ENCODE measurements around the gene SETD7.
A peak's percentile ranks its signal among the peaks of the same experiment; 100 is the strongest.

Gene SETD7

DNA sequence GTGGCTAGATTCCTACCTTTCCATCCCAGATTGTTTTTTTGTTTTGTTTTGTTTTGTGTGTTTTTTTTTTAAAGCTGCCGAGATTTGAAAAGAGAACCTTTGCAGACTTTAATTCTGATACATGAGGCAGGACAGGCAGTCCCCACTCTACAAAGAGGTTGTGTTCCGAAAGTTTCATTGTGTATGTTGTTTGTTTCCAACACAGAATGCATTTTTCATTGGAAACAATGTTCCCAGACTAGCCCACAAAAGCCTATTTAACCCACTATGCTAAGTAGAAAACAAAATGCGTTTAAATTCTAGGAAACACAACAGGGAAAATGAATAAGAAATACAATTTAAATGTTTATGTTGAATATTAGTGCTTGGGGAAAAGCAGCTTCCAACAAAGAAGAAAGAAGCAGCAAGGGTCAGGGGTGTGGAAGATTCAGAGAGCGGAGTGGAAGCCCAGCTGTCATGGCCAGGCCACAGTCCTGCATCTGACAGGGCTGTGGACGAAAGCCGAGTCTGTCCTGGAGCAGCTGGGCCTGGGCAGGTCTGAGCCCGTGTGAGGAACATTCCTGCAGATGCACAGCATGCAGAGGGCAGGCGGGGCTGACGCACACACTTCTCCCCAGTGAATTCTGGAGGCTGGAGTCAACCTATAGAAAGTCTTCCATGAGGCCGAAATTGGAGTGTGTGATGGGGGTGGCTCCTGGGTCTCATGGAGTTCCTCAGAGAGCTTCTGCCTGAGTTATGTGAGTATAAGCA lies 12.4 kb upstream of the SETD7 start:
- no peak for DNase-seq

DNA sequence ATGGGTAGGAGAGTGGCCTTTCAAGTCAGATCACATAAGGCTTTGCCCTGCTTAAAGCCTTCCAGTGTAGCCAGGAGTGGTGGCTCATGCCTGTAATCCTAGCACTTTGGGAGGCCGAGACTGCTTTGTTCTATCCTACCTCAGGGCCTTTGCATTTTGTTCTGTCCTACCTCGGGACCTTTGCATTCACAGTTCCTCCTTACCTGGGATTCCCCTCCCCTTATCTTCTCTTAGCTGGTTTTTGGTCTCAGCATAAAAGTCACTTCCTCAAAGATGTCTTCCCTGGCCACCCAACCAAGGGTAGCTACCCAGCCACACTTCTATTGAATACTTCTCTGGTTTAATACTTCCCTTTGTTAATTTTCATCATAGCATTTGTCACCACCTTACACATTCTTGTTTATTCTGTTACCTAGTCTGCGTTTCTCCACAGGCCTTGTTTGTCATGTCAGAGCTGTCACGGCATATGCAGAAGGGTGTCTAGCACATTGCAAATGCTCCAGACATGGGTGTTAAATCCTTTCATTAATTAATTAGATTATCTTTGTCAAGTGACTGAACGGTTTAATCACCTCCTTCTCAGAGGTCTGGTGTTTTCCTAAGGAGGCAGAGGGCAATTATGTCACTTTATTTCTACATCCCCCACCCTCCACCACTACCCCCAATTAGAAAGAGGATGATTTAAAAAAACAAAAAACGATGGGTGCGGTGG lies 11.3 kb upstream of the SETD7 start:
- no peak for DNase-seq

DNA sequence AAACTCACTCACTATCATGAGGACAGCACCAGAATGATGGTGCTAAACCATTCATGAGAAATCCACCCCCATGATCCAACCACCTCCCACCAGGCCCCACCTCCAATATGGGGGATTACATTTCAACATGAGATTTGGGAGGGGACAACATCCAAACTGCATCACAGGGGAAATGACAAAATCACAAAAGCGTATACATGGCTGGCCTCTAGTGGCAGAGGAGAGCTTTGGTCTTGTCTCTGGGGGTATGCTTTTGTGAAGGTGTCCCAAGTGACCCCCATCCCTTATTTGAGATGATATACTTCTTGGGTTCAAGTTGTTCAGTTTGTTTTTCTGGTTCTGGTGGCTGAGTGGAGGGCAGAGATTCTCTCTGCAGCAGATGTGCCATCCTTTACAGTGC lies 8.5 kb upstream of the SETD7 start:
- no peak for DNase-seq

DNA sequence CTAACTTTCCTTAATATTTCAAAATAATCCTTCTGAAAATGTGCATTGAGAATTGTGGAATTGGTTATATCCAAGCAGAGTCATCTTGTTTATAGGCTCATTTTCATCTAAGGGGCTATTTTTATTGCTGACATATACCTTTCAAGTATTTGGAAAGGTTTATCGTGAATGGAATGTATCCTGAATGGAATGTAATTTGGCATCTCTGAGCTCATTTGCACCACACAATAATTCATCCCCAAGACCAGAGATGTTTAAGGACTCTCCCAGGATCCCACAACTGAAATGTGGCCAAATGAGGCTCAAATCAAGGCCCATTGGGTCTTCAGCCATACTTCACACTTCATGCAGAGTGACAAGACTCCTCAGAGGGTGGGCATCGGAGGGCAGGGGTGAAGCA lies 7.5 kb upstream of the SETD7 start:
- DNase-seq: peak; percentile 46

DNA sequence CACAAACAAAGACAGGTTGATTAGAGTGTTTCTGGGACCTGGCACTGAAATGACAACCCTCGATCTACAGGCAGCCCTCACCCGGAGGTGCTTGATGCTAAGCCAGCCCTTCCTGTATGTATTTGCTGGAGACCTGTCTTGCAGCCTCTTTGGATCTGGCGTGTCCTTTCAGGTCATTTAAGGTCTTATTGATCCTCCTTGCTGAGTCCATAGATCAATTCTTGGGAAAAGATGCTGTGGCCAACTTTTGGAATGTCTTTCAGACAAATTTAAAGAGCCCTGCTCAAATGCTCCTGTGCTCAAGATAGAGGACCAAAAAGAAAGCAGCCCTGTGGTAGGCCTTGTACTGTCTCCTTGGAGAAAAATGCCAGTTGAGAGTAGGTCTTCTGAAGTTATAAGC lies 6.8 kb upstream of the SETD7 start:
- no peak for DNase-seq

DNA sequence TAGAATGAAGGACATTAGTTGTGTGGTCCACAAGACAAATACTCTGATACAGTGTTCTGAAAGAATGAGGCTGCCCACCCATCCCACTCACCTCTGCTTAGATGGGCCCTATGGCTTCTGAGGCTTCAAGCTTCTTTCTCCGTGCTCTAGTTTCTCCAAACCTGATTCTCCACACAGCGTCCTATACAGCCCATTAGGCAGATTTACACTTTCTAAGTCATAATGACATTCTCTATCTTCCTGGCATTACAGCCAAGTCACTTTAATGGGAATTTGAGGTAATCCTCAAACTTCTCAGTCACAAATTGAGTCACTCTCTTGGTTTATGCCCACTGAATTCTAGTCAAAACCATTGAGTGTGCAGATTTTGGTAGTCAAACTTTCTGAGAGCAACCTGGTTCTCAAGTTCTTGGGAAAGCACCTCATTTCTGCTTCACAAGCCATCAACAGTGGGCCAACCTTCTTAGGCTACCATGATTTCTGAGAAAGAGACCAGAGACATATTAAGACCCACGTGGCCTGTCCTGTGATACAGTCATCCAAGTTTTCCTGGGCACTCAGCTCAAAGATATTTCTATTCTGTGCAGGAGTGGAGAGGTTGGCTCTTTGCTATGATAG lies 6.2 kb upstream of the SETD7 start:
- DNase-seq: no peak

DNA sequence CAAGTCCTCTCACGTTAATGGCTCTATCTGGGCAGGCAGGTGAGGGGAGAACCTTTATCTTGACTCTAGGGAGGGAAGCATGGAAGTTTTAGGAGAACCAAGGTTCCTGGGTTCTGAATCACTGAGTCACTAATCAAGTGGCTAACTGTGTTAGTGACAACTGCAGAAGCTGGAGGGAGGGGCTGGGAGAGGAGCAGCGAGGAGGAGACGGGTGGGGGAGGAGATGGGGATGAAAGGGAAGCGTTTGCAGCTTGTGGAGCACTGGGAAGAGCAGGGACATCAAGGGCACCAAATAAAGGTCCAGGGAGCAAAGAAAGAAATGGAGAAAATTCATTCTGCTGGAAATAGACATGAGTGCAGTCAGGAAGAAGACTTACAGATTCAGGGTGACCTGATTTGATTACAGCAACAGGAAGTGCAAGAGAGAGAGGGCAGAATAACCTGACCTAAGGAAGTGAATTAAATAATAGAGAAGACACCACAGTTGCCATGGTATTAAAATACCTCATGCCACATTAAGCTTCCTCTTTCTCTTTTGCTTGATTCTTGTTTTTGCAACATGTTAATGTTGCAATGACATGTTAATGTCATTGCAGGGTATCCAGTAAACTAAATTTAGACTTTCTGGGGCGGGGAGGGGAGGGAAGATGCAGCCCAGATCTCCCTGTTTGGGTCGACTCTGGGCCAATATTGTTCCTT lies 4.5 kb upstream of the SETD7 start:
- DNase-seq: no peak

DNA sequence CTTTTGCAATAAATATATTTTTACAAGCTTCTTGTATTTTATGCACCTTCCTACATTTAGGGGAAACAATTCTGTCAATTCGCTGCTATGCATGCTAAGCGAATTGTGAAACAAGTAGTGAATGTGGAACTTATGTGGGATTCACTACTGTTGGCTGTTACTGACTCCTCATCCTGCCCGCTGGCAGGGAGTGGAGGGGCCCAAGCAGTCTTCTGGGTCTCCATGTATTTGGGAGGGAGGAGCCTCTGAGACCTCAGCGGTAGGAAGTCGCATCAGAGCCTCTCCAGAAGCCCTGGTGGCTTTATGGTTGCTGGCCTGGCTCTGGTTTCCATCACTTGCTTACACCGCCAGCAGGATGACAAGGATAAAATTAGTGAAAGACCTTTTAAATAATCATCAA lies 3.7 kb upstream of the SETD7 start:
- no peak for DNase-seq

DNA sequence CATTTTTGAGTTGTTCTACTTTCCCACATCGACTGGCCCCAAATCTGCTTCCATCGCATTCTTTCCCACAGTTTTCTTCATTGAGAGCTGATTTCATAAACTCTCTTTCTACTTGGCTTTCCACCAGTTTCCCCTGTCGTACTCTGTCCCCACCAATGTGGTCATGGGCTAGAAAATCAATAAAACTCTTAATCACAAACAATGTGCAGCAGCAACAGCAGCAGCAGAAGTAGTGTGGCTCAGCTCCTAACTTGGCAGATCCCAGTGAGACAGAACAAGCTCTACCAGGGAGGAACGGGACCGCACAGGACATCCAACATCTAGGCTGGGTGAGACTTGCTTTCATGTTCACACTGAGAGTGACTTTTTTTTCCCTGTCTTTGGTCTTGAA lies 3.1 kb upstream of the SETD7 start:
- no peak for DNase-seq

DNA sequence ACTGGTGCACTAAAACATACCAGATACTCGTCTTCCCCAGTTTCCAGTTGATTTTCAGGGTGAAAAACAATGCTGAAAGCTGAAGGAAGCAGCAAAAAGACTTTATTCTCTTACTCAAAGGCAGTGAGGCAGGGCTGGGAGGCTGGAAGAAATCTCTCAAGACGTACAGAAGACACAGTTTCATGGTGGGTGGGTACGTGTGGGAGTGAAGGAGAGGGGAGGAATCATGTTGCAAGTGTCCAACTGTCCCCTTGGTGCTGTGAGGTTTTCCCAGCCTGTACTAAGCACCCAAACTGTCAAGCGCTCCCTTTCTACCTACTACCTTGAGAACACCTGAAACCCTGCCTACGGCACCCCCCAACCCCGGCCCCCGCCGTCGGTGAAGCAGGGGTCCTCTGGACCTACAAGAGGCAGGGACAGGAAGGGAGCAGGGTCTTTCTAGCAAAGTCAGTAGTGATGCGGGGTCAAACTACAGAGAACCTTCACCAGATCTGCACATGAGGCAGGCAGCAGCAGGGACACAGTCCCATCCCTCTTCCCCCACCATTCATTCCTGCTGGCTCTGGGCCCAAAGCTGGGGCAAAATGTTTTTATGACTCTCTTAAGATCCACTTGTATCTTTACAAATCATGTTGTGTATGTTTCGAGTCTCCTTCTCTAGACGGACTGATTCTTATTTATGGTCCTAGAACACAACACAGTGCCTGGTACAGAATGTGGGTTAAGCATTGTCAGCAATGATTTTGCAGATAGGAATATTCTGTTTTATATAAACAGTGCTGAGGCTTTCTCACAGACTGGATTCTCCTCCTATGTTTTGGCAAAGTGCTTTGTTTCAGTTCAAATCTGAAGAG lies 2.4 kb upstream of the SETD7 start:
- DNase-seq: no peak

DNA sequence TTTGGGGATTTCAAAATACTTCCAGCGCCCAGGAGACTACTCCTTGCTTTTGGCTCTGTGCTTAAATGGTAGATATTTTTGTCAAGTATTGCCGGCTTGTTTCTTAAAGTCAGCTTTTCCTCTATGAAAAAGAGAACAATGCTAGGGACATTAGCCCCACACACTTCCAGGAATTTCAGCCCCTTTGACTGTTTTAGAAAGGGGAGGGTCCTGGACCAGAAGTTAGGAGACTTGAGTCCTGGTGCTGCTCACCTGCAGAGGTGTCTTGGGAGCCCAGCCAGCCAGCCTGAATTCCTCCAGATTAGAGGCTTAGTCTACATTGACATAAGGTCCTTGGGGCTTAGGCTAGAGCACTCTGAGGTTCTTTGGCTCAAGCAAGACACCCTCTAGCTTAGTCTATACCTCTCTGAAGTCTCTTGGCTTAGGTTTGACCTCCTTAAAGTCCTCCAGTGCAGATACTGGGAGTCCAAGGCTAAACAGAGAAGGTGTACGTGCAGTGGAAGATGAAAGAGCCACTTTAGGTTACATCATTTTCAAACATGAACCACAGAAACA lies 1.6 kb upstream of the SETD7 start:
- no peak for DNase-seq

DNA sequence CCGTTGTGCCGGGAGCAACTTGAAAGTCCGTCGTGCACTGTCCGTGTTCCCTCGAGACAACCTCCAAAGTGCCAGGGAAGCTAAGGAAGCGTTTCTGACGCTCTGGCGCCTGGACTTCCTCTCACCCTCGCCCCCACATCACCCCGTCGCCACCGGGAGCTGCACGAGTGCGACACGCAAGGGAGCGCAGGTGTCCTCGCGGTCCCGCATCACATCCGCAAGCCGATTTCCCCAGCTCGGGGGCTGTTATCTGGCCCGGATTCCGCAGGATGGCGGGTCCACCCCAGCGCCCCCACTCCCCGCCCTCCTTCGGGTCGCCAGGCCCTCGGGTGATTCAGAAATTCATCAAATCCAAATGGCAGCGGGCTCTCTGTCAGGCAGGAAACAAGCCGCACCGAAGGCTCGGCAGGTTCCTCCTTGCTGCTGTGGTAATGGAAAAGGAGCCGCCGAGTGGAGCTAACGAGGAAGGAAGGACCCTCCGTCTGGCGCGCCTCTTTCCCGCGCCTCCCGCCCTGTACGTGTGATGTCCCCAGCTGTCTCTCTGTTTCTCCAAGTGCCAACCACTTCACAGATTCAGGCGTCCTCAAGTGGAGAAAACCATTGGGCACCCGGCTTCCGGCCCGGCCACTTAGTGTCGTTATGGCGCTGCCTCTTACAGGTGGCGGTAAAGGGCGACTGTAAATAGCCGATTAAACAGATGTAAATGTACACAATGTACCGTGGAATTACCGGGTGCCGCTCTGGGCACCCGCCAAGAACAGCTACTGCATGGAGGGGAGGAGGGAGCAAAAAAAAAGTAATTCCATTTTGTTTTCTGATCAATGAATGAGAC lies 921 bp upstream of the SETD7 start:
- no peak for DNase-seq

DNA sequence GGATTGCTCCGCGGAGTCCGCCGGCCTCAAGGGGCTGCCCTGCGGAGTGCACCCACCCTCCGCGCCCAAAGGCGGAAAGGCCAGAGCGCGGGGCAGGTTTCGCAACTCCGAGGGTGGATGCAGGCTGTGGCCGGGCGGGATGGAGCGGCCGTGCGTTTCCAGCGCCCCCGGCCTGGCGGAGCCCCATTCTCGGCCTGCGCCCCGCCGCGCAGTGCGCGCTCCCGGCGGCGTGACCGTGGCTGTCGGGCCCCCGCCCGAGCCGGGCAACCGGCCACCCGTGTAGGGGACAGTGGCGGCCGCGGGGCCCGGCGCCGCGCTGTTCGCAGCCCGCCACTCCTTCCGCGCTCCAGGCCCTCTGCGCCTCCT lies 331 bp downstream of the SETD7 start:
- no peak for DNase-seq

DNA sequence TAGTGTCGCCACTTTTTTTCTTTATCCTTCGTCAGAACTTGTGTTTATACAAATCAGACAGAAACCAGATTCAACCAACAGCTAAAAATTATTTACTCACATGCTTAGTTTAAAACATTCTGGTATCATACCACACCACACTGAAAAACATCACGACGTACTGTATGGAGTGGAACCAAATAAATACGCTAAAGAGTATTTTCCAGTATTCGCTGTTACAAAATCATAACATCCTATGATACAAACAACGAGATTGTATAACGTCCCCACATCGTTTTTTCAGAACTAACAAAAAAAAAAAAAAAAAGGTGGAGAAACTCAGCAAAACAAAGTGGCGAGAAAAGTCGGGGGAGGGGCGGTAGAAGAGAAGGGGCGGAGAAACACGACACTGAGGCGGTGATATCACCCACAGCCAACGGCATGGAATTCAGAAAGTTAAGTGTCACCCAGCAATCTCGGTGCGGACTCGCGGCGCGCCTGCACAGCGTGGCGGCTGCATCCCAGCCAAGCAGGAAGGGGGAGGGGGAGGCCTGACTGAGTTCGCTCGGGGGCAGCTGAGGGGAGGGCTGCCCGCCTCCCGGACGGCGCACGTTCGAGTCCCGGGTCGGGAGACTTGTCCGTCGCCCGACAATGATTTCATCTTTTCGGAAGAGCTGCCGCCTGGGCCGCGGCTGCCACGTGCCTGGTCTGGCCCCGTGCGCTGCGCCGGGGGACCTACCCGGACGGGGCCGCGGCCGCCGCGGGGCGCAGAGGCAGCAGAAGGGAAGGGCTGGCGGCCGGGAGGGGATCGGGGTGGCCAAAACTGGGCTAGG lies 920 bp downstream of the SETD7 start:
- DNase-seq: peak; percentile 94

DNA sequence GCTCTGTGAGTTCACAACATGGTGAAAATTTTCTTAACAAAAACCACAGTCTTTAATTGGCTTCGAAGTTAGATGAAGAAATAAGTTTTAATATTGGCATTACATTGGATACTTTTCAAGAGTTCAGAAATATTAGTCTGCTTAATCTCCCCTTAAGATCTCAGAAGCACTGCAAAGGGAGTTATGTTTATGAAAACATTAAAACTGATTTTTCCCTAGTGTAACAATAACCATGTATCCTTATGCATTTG lies 1.5 kb downstream of the SETD7 start:
- DNase-seq: no peak

DNA sequence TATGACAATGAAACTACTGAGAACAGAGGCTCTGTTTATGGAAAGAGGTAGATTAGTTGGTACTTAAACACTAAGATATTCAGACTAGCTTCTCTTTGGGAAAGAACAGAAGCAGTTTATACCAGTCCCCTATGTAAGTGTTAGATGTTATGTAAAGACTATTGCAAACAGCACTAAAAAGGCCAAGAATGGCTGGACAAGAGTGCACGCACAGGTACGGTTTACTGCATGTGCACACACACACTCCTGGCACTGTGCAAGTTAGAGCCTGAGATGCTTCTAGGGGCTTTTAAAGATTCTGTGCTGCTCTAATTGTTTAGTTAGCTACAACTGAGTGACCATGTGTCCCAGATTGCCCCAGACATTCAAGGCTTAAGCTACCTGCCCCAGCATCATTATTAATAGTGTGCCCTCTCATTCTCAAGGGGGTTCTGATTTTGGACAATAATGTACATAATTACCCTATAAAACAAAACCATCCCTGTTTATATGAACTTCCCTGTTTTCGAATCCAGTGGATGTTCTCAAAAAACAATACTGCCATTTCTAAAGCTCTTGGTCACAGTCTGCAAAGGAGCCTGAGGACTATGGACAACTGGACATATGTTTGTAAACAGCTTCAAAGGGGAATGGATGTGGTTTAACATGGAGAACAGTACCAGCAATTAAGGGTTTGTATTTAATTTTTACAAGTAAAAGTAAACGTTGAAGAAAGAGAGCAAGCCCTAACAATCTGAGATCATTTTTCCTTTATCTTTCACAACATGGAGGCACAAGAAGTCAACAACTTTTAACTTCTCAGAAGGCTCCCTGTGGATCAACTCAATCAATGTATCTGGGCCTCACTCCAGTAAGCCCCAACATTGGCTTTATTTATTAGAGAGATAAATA lies 2.0 kb downstream of the SETD7 start:
- no peak for DNase-seq

DNA sequence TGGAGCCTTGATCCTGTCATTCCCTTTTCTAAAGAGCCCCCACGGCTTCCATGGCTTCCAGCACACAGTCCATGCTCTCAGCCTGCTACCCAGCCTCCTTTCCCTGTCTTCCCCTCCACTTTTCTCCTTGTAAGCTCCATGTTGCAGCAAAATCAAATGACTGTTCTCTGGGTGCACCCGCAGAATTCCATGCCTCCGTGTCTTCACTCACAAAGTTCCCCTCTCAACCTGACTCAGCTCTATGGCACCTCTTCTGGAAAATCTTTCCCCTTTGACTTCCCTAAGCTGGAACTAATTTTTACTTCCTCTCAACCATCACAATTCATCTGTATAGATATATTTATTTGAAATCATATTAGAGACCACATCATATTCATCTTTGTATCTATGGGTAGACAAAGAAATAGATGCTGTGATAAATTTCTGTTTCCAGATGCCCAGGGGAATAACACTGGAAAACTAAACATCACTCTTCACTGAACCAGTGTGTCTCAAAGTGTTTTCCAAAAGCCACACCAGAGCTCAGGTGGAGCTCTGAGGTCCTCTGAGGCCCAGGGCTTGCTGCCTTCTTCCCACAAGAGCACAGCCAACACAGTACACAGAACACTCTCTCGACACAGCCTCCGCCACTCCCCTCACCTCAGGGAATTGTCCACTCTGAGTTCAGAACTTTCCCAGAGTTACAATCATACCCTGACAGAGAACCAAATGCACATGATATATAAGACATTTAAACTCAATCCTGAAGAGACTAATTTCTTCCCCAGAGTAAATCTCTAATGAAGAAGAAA lies 3.3 kb downstream of the SETD7 start:
- peak; percentile 54 for DNase-seq

DNA sequence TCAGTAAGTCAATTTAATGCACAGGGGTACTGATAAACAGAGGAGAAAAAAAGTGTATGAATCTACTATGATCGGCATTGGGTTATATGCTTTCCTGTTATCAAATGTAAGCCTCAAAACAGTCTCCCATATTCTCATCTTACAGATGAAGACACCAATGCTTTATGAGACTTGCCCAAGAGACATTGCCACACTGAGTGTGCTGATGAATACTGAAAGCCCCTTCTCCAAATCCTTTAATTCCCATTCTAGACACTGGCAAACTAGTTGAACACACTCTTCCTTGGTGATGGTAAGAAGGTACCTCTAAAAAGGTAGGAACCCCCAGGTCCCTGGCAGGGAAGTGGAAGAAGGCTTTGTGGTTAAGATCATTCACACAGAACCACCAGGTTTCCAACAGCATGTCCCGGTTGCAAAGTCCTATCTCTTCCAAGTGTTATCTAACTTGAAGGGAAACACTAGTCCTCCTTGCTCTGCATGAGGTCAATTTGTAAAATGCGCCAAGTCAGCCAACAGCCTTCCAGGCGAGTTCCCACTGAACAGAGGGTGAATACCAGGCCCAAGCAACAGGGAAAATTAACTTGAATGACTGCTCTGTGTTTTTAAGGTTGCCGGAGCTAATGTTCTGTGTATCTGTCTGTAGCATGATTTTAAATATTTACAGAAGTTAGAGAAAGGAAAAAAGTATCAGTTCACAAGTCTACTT lies 5.1 kb downstream of the SETD7 start:
- no peak for DNase-seq
